GM23338 (cell line): Measurements from ENCODE around the gene HDDC3.

Source experiments
- CREB1 ChIP-seq: fragments of 250-450 bp; sonication (Bioruptor Pico); IDR thresholded peaks from 2 replicates; pipeline ENCODE4 v1.5.0; 2020; ENCODE audit warnings: low read depth, mild to moderate bottlenecking, moderate library complexity
- CTCF ChIP-seq, 2 experiments: fragments of 200-600 bp in 1 of 2; sonication (generic) in 1 of 2; conservative IDR thresholded peaks; 2 replicates each; pipeline versions ENCODE4 v1.5.1 to v1.6.1; 2016 to 2017; ENCODE audit warnings: antibody characterized with exemption in 2 of 2, low read depth in 2 of 2, mild to moderate bottlenecking in 2 of 2, moderate library complexity in 1 of 2
- ETS1 ChIP-seq: IDR thresholded peaks from 2 replicates; pipeline ENCODE4 v1.6.1; 2016; ENCODE audit warnings: antibody characterized with exemption
- EZH2 ChIP-seq: fragments of 200-600 bp; sonication (generic); IDR thresholded peaks from one replicate; pipeline ENCODE4 v1.8.0; 2017; ENCODE audit warnings: antibody characterized with exemption, mild to moderate bottlenecking, low read depth; ENCODE audit not compliant: unreplicated experiment
- EZH2phosphoT487 ChIP-seq: fragments of 200-600 bp; sonication (generic); IDR thresholded peaks from one replicate; pipeline ENCODE4 v1.8.1; 2018; ENCODE audit warnings: antibody characterized with exemption; ENCODE audit not compliant: unreplicated experiment
- JUNB ChIP-seq: IDR thresholded peaks from one replicate; pipeline ENCODE4 v1.6.1; 2016; ENCODE audit warnings: antibody characterized with exemption; ENCODE audit not compliant: unreplicated experiment
- NANOG ChIP-seq: IDR thresholded peaks from 2 replicates; pipeline ENCODE4 v1.6.1; 2016; ENCODE audit warnings: antibody characterized with exemption, borderline replicate concordance
- POLR2AphosphoS5 ChIP-seq: IDR thresholded peaks from 2 replicates; pipeline ENCODE4 v1.6.1; 2016; ENCODE audit warnings: antibody characterized with exemption, low read depth
- REST ChIP-seq: IDR thresholded peaks from one replicate; pipeline ENCODE4 v1.6.1; 2018; ENCODE audit warnings: antibody characterized with exemption; ENCODE audit not compliant: unreplicated experiment

- TF ChIP-seq CTCF (conservative IDR thresholded peaks at IDR 0.05; ENCODE audit: low read depth in 2 of 2) = no peak
- TF ChIP-seq REST = no peak
- no peak for TF ChIP-seq EZH2
- no peak for TF ChIP-seq POLR2AphosphoS5
- no peak for TF ChIP-seq EZH2phosphoT487
- no peak for TF ChIP-seq ETS1
- no peak for TF ChIP-seq CREB1 (CRISPR knock-in tag)
- no peak for TF ChIP-seq NANOG
- no peak for TF ChIP-seq JUNB
Observed at GRCh38 chr15:90907051-90907660, 25.2 kb downstream of the HDDC3 start.
